Heart left ventricle (tissue), 16 donors: ENCODE measurements around the gene C2CD4D. TPM values are rescaled to one million over a fixed set of nuclear protein-coding genes. Genes with fewer than 3 reads are reported as not detected.

Experiments
- ATAC-seq, 4 donors: fragments of 200-7000 bp; cut with Tn5 transposase; one replicate each; pipeline ENCODE4 v1.9.1; 2020 to 2022; ENCODE audit warnings: moderate library complexity in 4 of 4, mild to moderate bottlenecking in 3 of 4, moderate number of reproducible peaks in 1 of 4
- DNase-seq, 5 donors: peaks; one replicate each; pipeline ENCODE4 v3.0.0-alpha.2; 2020
- H3K27ac ChIP-seq, 12 donors: fragments of 200-600 bp; sonication (generic) in 4 of 12; one replicate each; pipeline versions ENCODE4 v1.5.0 to v1.8.0; 2016 to 2022; ENCODE audit warnings: mild to moderate bottlenecking in 2 of 12
- H3K27me3 ChIP-seq, 9 donors: fragments of 200-600 bp; sonication (generic) in 2 of 9; one replicate each; pipeline versions ENCODE4 v1.5.1 to v1.8.0; 2016 to 2022; ENCODE audit warnings: mild to moderate bottlenecking in 3 of 9
- H3K36me3 ChIP-seq, 9 donors: fragments of 200-600 bp; sonication (generic) in 2 of 9; one replicate each; pipeline versions ENCODE4 v1.5.0 to v1.8.0; 2018 to 2022; ENCODE audit warnings: mild to moderate bottlenecking in 2 of 9
- H3K4me1 ChIP-seq, 12 donors: fragments of 200-600 bp; sonication (generic) in 4 of 12; one replicate each; pipeline versions ENCODE4 v1.5.0 to v1.8.0; 2016 to 2022; ENCODE audit warnings: mild to moderate bottlenecking in 3 of 12
- H3K4me3 ChIP-seq, 12 donors: fragments of 200-600 bp; sonication (generic) in 4 of 12; one replicate each; pipeline versions ENCODE4 v1.5.0 to v1.8.0; 2017 to 2022; ENCODE audit warnings: mild to moderate bottlenecking in 9 of 12, moderate library complexity in 4 of 12
- H3K9me3 ChIP-seq, 12 donors: fragments of 200-600 bp; sonication (generic) in 4 of 12; one replicate each; pipeline versions ENCODE4 v1.5.0 to v1.8.0; 2016 to 2022; ENCODE audit warnings: mild to moderate bottlenecking in 1 of 12
- CTCF ChIP-seq, 12 donors: fragments of 200-600 bp; sonication (generic) in 4 of 12; IDR thresholded peaks; one replicate each; pipeline versions ENCODE4 v1.5.0 to v1.8.0; 2018 to 2022; ENCODE audit warnings: antibody characterized with exemption in 12 of 12, mild to moderate bottlenecking in 5 of 12
- POLR2A ChIP-seq, 2 donors: fragments of 450-650 bp; IDR thresholded peaks; one replicate each; pipeline ENCODE4 v1.6.1; 2017; ENCODE audit warnings: antibody characterized with exemption in 2 of 2, mild to moderate bottlenecking in 2 of 2, moderate library complexity in 2 of 2
- WGBS, 4 donors: extraction: QIAGEN DNeasy Blood & Tissue Kit in 2 of 4; methylation state at CpG; one replicate each; pipeline versions ENCODE4 v1.1.5 to v1.1.7; 2013 to 2018; 5-methylcytosine and 5-hydroxymethylcytosine counted together
- intact Hi-C, 10 donors: fragments of 100-400 bp; cut with DNase I; formaldehyde crosslinking; loops; one replicate each; pipeline versions ENCODE4 v1.11.1 to v1.14.2; 2022
- polyA plus RNA-seq, 2 donors: library from polyadenylated mRNA; stranded (reverse); fragments of 200-250 nt; gene quantifications; one replicate each; pipeline ENCODE4 v1.2.3, GENCODE V29; 2013
- total RNA-seq, 9 donors: library from RNA; depleted of rRNA in 2 of 9; stranded (reverse); fragments of >200 nt in 2 of 9; fragmentation: NEBNext Ultra II Directional in 3 of 9; extraction: Animal tissue kit (Norgen Biotek cat#: 25700) in 3 of 9; gene quantifications; one replicate each; pipeline versions ENCODE4 v1.1.0 to v1.2.4, GENCODE V29; 2016 to 2023
- donor health status: ischemic (EF 13 %, LVEDD 7.1; RV severe dilation, severe dysfunction).
- donor health status: healthy with polysubstance abuse.
- donor health status: DM: no; HTN: yes; CAD: no.
- donor health status: DM: no; HTN: no; CAD: no.
- donor health status: ischemic (EF 25% LVEDD 6.9; RV normal size, moderate dysfunction).
- donor health status: ischemic (EF 25% LVEDD 5.7; RV mildly dilated, moderate dysfunction).
- donor health status: healthy.
- donor health status: DM: yes; HTN: yes; CAD: no.
- donor health status: ischemic (EF 35%, LVEDD 5.7; RV mildly dilated, moderate dysfunction).
- donor health status: nonischemic (EF 11% LVEDD 7.7; RV severe dilation, severe dysfunction).
- donor health status: DM: yes; HTN: yes; CAD: no.
- donor health status: PGD.
- donor health status: ischemic (EF 29% LVEDD 5.4; RV normal size, mild dysfunction).
- donor health status: nonischemic (EF 23%, LVEDD 6.1; RV moderate dilation, normal function).

Gene C2CD4D
- total and polyA plus RNA-seq, 11 donors, result 0.14 to 0.28 TPM; not detected in 9

DNA sequence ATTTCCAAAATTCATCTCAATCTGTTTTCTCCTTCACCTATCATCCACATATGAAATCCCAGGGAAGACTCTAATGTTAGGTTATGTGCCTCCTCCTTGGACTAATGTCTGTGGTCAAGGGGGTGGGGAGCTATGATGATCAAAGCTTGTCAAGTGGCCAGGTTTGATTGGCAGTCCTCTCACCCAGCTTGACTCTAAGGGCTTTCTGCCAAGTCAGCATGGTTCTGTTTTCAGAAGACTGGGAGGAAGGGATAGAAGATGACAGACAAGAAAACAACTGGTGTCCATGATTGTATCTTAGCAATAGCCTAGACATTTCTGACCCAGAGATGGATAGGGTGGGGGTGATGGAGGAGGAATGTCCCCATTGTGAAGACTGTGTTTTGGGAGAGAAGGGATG lies 23.0 kb upstream of the C2CD4D start:
- intact Hi-C loops, result no loop called here
- ATAC-seq, result no peak
- Histone ChIP-seq H3K27ac (no peak overlapping the region), H3K4me3 (no peak overlapping the region), H3K4me1 (peaks cover 0 to 15% (median 0%) of the 10 kb centered on the region in 12 donors), H3K27me3 (no peaks in the 10 kb centered on the region), H3K9me3 (no peaks in the 10 kb centered on the region), H3K36me3 (no peaks in the 10 kb centered on the region)
- no peak for TF ChIP-seq POLR2A (IDR thresholded peaks at IDR 0.05)
- DNase-seq, result no peak

DNA sequence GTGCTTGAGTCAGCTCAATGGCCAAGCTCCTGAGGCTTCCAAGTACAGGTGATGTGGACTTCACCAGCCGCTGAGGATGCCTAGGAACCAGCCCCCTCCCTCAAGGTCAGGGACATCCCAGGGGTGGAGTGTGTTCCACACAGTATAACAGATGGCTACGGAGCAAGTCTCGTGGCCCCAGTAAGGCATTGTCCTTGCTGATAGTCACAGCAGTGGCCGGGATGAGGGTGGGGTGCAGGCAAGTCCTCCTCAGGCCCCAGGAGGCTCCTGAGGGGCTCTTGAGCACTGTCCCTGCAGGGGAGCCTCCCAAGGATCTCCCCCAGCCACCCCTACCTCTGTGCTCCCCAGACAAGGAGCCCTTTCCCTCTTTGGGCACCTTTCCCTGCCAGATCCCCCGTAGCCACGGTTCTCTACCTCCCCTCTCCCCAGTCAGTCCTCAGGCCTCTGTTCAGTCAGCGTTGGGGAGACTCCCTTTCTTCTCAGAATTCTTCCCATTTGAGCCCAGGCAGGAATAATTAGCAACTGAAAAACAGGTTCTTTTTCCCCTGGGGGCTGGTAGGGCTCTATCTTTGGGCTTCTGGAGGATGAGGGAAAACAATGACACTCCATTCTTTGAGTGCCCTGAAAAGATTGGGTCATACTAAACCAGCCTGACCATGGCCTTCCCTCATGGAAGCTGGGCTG lies 21.0 kb upstream of the C2CD4D start:
- H3K4me3 ChIP-seq, result no peak overlapping the region
- ATAC-seq (no peak), DNase-seq (no peak)
- TF ChIP-seq CTCF (IDR thresholded peaks at IDR 0.05) (no peak), POLR2A (IDR thresholded peaks at IDR 0.05) (no peak)
- intact Hi-C loops, result no loop called here
- no peak overlapping the region for H3K27ac ChIP-seq
- H3K4me1 ChIP-seq, result peaks cover 0 to 18% (median under 1%) of the 10 kb centered on the region in 12 donors
- no peaks in the 10 kb centered on the region for H3K36me3 ChIP-seq
- H3K27me3 ChIP-seq, result no peaks in the 10 kb centered on the region
- 73 to 81% (median 78%) methylated on average over 5 to 7 of the region's 7 CpGs for WGBS, 4 donors
- H3K9me3 ChIP-seq, result no peaks in the 10 kb centered on the region

DNA sequence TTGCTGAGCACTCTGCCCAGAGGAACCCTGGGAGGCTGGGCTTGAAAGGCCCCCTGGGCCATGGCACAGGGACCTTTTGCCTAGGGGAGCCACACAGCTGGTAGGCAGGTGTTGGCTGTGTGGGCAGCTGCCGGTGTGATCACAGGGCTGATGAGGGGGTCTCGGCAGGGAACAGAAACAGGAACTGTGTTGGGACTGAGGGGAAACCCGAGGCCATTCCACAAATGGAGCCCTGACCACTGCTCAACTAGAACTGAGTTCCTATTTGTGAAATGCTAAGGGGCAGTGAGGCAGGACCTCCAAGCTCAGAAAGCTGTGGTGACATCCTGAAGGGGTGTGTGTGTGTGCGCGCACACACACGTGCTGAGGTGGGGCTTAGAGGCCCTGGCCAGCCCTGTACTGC lies 20.3 kb upstream of the C2CD4D start:
- no peak for TF ChIP-seq POLR2A (IDR thresholded peaks at IDR 0.05)
- no peak for TF ChIP-seq CTCF (IDR thresholded peaks at IDR 0.05)
- Histone ChIP-seq H3K27me3 (no peaks in the 10 kb centered on the region), H3K9me3 (no peaks in the 10 kb centered on the region), H3K4me3 (no peak overlapping the region), H3K27ac (no peak overlapping the region), H3K36me3 (no peaks in the 10 kb centered on the region), H3K4me1 (peaks cover 0 to 22% (median 6%) of the 10 kb centered on the region in 12 donors)
- 76 to 85% (median 80%) methylated on average over 6 of the region's 6 CpGs for whole genome bisulfite sequencing, 4 donors
- DNase-seq (no peak), ATAC-seq (no peak)
- intact Hi-C loops, result no loop called here

- Histone ChIP-seq H3K4me1 (peaks cover 0 to 22% (median 6%) of the 10 kb centered on the region in 12 donors), H3K36me3 (no peaks in the 10 kb centered on the region), H3K4me3 (no peak overlapping the region), H3K27me3 (no peaks in the 10 kb centered on the region), H3K9me3 (no peaks in the 10 kb centered on the region), H3K27ac (no peak overlapping the region)
- no peak for TF ChIP-seq POLR2A (IDR thresholded peaks at IDR 0.05)
- no peak for DNase-seq
- no peak for ATAC-seq
- WGBS, 4 donors, result 81 to 95% (median 90%) methylated on average over 6 of the region's 6 CpGs
- intact Hi-C loops, result no loop called here
Observed at GRCh38 chr1:151858886-151859665, 19.5 kb upstream of the C2CD4D start.

DNA sequence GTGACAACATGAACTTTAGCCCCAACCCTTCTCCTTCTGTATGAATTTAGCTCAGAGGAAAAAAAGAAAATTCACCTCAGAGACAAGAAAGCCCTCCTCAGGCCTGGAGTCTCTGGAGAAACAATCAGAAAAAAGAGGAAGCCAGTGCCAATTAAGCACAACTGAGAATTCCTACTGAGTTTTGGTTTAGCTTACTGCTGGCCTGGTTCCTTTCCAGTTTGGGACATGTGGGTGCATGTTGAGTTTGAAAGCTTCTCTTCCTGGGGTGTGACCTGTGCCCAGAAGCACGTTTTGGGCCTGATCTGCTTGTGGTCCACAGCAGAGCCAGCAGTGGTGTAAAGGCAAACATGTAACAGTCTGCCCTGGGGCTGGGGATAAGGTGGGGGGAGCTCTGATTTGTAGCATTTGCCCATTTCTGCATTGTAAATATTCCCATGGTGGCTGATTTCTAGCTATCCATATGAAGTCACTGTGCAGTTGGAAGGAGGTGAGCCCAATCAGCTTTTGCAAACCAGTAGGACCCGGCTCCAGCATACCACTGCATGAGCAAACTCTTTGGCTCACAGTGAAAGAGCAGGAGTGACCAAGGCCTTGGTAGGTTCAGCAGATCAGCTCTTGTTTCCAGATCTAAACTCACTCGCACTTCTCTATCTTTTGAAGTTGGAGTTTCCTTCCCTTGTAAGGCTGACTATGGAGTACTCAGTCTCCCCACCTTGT lies 18.6 kb upstream of the C2CD4D start:
- Histone ChIP-seq H3K9me3 (no peaks in the 10 kb centered on the region), H3K4me1 (peaks cover 0 to 22% (median 6%) of the 10 kb centered on the region in 12 donors), H3K27ac (no peak overlapping the region), H3K4me3 (no peak overlapping the region), H3K36me3 (no peaks in the 10 kb centered on the region), H3K27me3 (no peaks in the 10 kb centered on the region)
- TF ChIP-seq POLR2A (IDR thresholded peaks at IDR 0.05), result no peak
- TF ChIP-seq CTCF (IDR thresholded peaks at IDR 0.05), result no peak
- DNase-seq (no peak), ATAC-seq (no peak)
- intact Hi-C loops, result no loop called here
- 72 to 87% (median 77%) methylated on average over 2 to 3 of the region's 3 CpGs for WGBS, 4 donors
